ENCODE results near the gene TIE1. TPM values are rescaled to one million over a fixed set of nuclear protein-coding genes. Genes with fewer than 3 reads are reported as not detected.

Gene TIE1
- total RNA-seq, 1 donor from 2014 or later: 6.5 TPM

DNA sequence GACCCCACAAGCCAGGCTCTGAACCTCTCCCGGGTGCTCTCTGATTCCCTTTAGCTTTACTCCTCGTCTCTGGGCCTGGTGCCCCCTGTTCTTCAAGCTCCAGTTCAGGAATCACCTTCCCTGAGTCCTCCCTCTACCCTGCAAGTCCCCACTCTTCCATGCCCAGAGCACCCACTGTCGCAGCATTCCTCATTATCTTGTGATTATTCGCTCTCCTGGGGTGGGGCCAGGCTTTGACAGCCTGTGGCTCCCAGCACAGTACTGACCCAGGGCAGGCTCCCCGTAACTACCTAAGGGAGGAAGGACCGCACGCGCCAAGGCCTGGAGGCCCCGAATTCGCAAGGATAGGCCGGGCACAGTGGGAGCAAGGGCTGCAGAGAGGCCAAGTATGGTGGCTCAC is 14.7 kb upstream of the TIE1 start:
- no peak for DNase-seq (ENCODE audit: low read depth)
- H3K4me3 ChIP-seq (ENCODE audit: low read depth, low read length): no peak overlapping the region
- no peaks in the 10 kb centered on the region for H3K36me3 ChIP-seq (ENCODE audit: control insufficient read depth, insufficient read depth, low read length)
- TF ChIP-seq, protein P1, sequence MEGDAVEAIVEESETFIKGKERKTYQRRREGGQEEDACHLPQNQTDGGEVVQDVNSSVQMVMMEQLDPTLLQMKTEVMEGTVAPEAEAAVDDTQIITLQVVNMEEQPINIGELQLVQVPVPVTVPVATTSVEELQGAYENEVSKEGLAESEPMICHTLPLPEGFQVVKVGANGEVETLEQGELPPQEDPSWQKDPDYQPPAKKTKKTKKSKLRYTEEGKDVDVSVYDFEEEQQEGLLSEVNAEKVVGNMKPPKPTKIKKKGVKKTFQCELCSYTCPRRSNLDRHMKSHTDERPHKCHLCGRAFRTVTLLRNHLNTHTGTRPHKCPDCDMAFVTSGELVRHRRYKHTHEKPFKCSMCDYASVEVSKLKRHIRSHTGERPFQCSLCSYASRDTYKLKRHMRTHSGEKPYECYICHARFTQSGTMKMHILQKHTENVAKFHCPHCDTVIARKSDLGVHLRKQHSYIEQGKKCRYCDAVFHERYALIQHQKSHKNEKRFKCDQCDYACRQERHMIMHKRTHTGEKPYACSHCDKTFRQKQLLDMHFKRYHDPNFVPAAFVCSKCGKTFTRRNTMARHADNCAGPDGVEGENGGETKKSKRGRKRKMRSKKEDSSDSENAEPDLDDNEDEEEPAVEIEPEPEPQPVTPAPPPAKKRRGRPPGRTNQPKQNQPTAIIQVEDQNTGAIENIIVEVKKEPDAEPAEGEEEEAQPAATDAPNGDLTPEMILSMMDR (IDR thresholded peaks at IDR 0.05; ENCODE audit: insufficient read depth, low read length, poor library complexity, severe bottlenecking): no peak
- peaks cover 4% of the 10 kb centered on the region for H3K27me3 ChIP-seq (ENCODE audit: control insufficient read depth, insufficient read depth, low read length)

DNA sequence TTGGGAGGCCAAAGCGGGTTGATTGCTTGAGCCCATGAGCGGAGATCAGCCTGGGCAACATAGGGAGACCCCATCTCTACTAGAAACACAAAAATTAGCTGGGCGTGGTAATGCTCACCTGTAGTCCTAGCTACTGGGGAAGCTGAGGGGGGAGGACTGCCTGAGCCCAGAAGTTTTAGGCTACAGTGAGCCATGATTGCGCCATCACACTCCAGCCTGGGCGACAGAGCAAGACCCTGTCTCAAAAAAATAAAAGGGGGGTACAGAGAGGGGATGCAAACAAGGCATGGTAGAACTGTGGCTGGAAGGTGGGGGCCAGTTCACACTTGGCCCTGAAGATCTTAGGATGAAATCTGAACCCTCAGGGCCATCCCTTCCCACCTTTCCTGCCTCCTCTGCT is 14.2 kb upstream of the TIE1 start:
- no peak for DNase-seq (ENCODE audit: low read depth)
- Histone ChIP-seq H3K27me3 (ENCODE audit: control insufficient read depth, insufficient read depth, low read length) (peaks cover 4% of the 10 kb centered on the region), H3K36me3 (ENCODE audit: control insufficient read depth, insufficient read depth, low read length) (no peaks in the 10 kb centered on the region), H3K4me3 (ENCODE audit: low read depth, low read length) (no peak overlapping the region)
- TF ChIP-seq, protein P1 (IDR thresholded peaks at IDR 0.05; ENCODE audit: insufficient read depth, low read length, poor library complexity, severe bottlenecking): no peak

DNA sequence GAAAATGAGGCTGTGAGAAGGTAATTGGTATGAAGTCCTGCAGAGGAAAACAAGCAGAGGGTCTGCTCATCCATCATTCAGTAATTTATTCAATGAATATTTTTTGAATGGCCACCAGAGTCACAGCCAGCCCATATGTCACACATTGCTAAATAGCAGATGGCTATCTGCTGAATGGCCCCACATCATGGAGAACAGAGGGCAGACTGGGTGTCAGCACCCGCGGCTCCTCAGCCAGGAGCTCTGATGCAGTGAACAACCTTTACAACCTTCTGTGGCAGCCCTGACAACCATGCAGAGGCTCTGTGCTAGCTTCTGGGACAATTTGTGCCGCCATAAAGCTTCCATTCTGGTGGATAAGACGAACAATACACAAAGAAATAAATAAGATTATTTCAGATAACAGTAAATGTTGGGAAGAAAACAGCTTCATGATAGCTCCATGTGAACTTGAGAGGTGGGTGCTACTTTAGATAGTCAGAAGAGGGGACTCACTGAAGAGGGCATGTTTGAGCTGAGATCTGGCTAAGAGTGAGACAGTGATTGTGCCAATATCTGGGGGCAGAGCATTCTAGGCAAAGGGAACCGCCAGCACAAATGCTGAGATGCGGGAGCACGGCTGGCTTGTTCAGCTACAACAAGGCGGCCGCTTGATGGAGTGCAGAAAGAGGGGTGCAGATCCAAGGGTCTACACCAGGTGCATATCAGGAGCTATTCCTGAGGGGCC is 12.6 kb upstream of the TIE1 start:
- H3K27me3 ChIP-seq (ENCODE audit: control insufficient read depth, insufficient read depth, low read length): peaks cover 4% of the 10 kb centered on the region
- TF ChIP-seq, protein P1 (IDR thresholded peaks at IDR 0.05; ENCODE audit: insufficient read depth, low read length, poor library complexity, severe bottlenecking): no peak
- no peaks in the 10 kb centered on the region for H3K36me3 ChIP-seq (ENCODE audit: control insufficient read depth, insufficient read depth, low read length)
- no peak for DNase-seq (ENCODE audit: low read depth)
- no peak overlapping the region for H3K4me3 ChIP-seq (ENCODE audit: low read depth, low read length)

DNA sequence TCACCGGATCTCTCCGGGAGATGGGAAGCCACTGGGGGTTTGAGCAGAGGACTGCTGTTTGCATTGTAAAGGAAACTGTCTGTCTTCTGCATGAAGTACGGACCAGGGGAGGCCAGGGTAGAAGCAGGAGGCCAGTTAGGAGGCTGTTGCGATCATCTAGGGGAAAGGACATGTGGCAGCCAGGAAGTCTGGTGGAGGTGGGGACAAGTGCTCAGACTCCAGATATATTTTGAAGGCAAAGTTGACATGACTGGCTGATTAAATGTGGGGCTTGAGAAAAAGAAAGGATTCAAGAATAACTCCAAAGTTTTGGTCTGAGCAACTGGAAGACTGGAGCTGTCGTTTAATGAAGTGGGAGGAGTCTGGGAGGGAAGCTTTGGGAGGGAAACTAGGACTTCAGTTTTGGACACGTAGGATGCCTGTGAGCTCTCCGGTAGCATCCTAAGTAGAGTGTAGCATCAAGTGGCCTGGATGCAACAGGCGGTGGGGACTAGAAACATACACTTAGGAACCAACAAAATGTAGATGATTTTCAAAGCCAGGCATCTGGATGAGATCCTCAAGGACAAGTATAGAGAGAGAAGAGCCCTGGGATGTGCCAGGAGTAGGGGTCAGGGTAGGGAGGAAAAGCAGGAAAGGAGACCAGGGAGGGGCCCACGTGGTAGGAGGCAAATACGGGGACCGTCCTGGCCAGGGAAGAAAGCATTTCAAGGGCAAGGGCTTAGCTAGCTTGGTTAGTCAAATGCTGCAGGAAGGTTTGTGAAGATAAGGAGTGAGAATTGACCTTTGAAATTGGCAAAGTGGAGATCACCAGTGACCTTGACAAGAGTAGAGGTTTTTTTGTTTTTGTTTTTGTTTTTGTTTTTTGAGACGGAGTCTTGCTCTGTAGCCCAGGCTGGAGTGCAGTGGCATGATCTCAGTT is 11.7 kb upstream of the TIE1 start:
- no peak overlapping the region for H3K4me3 ChIP-seq (ENCODE audit: low read depth, low read length)
- no peaks in the 10 kb centered on the region for H3K36me3 ChIP-seq (ENCODE audit: control insufficient read depth, insufficient read depth, low read length)
- TF ChIP-seq, protein P1 (IDR thresholded peaks at IDR 0.05; ENCODE audit: insufficient read depth, low read length, poor library complexity, severe bottlenecking): no peak
- peaks cover 4% of the 10 kb centered on the region for H3K27me3 ChIP-seq (ENCODE audit: control insufficient read depth, insufficient read depth, low read length)
- DNase-seq (ENCODE audit: low read depth): no peak

DNA sequence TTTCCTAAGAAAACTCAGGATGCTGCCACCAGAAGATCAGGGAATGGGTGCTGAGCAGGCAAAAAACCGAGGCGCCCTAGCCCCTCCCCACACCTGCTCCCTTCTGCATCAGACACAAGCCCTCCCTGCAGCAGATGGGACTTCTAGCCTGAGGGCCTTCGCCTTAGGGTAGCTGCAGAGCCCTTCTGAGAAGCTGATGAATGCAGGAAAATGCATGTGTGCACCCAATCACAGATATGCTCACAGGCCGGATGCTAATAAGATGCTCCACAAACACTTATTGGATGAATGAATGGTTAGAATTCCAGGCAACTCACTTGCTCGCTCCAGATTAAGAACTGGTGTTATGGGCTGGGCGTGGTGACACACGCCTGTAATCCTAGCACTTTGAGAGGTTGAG is 8.6 kb upstream of the TIE1 start:
- Histone ChIP-seq H3K36me3 (ENCODE audit: control insufficient read depth, insufficient read depth, low read length) (no peaks in the 10 kb centered on the region), H3K27me3 (ENCODE audit: control insufficient read depth, insufficient read depth, low read length) (peaks cover 2% of the 10 kb centered on the region), H3K4me3 (ENCODE audit: low read depth, low read length) (no peak overlapping the region)
- DNase-seq (ENCODE audit: low read depth): no peak
- TF ChIP-seq, protein P1 (IDR thresholded peaks at IDR 0.05; ENCODE audit: insufficient read depth, low read length, poor library complexity, severe bottlenecking): no peak

All from kidney epithelial cell (primary cell).